Measurements from ENCODE around the gene NAALADL1. TPM values are rescaled to one million over a fixed set of nuclear protein-coding genes. Genes with fewer than 3 reads are reported as not detected.

The NAALADL1 gene
- total and polyA plus RNA-seq, 12 donors: 1.3 to 15.7 (median 5.5) TPM

- DNase-seq: no peak
- H3K36me3 ChIP-seq (replicated peaks in 1 of 2): no peaks in the 10 kb centered on the region
- no peak overlapping the region for H3K27ac ChIP-seq
- H3K4me1 ChIP-seq (replicated peaks in 1 of 2): no peaks in the 10 kb centered on the region
- 83 to 94% (median 91%) methylated on average over 6 to 7 of the region's 7 CpGs for WGBS, 4 donors
- TF ChIP-seq CTCF (IDR thresholded peaks at IDR 0.05) (no peak), POLR2A (IDR thresholded peaks at IDR 0.05) (no peak)
- no peaks in the 10 kb centered on the region for H3K9me3 ChIP-seq (replicated peaks in 1 of 3)
- no peaks in the 10 kb centered on the region for H3K27me3 ChIP-seq
- intact Hi-C loops (cut with DNase I): no loop called here
- no peak overlapping the region for H3K4me3 ChIP-seq
Observed at GRCh38 chr11:65057526-65057925, 827 bp downstream of the NAALADL1 start.

- H3K4me1 ChIP-seq (replicated peaks in 1 of 2): no peaks in the 10 kb centered on the region
- WGBS, 4 donors: 86 to 91% (median 89%) methylated on average over 6 of the region's 6 CpGs
- H3K36me3 ChIP-seq (replicated peaks in 1 of 2): no peaks in the 10 kb centered on the region
- H3K9me3 ChIP-seq (replicated peaks in 1 of 3): no peaks in the 10 kb centered on the region
- no peak for DNase-seq
- no peaks in the 10 kb centered on the region for H3K27me3 ChIP-seq
- TF ChIP-seq POLR2A (IDR thresholded peaks at IDR 0.05) (no peak), CTCF (IDR thresholded peaks at IDR 0.05) (no peak)
- no peak overlapping the region for H3K4me3 ChIP-seq
- intact Hi-C loops (cut with DNase I): no loop called here
- no peak overlapping the region for H3K27ac ChIP-seq
Observed at GRCh38 chr11:65056999-65057398, 1.4 kb downstream of the NAALADL1 start.

GRCh38 chr11:65055538-65055937, 2.8 kb downstream of the NAALADL1 start:
- TF ChIP-seq CTCF (IDR thresholded peaks at IDR 0.05) (no peak), POLR2A (IDR thresholded peaks at IDR 0.05) (no peak)
- Histone ChIP-seq H3K9me3 (replicated peaks in 1 of 3) (no peaks in the 10 kb centered on the region), H3K4me3 (no peak overlapping the region), H3K27ac (no peak overlapping the region), H3K4me1 (replicated peaks in 1 of 2) (no peaks in the 10 kb centered on the region), H3K27me3 (no peaks in the 10 kb centered on the region), H3K36me3 (replicated peaks in 1 of 2) (no peaks in the 10 kb centered on the region)
- intact Hi-C loops (cut with DNase I): no loop called here
- DNase-seq: no peak
- WGBS, 4 donors: 86 to 95% (median 89%) methylated on average over 1 of the region's 1 CpG

- intact Hi-C loops (cut with DNase I): no loop called here
- no peaks in the 10 kb centered on the region for H3K9me3 ChIP-seq (replicated peaks in 1 of 3)
- no peak for DNase-seq
- H3K4me1 ChIP-seq (replicated peaks in 1 of 2): no peaks in the 10 kb centered on the region
- TF ChIP-seq POLR2A (IDR thresholded peaks at IDR 0.05) (no peak), CTCF (IDR thresholded peaks at IDR 0.05) (no peak)
- no peaks in the 10 kb centered on the region for H3K27me3 ChIP-seq
- H3K4me3 ChIP-seq: no peak overlapping the region
- no peak overlapping the region for H3K27ac ChIP-seq
- WGBS, 4 donors: 53 to 68% (median 65%) methylated on average over 8 of the region's 8 CpGs
- no peaks in the 10 kb centered on the region for H3K36me3 ChIP-seq (replicated peaks in 1 of 2)
Observed at GRCh38 chr11:65053827-65054508, 4.4 kb downstream of the NAALADL1 start.
